Measurements from ENCODE around the gene LRATD1.

LRATD1 gene

GRCh38 chr2:14654835-14655282, 22.3 kb downstream of the LRATD1 start:
- no peak overlapping the region for H3K27ac ChIP-seq (ENCODE audit: low read depth, low read length)
- H2AFZ ChIP-seq (ENCODE audit: low read length, unreplicated experiment): no peak overlapping the region
- H3K79me2 ChIP-seq (ENCODE audit: control insufficient read depth, insufficient read depth, low read length, unreplicated experiment): no peaks in the 10 kb centered on the region
- no peaks in the 10 kb centered on the region for H3K4me1 ChIP-seq (ENCODE audit: control insufficient read depth, insufficient read depth, low read length, unreplicated experiment)
- H3K4me3 ChIP-seq (ENCODE audit: low read depth, low read length): no peak overlapping the region
- no peaks in the 10 kb centered on the region for H3K36me3 ChIP-seq (ENCODE audit: insufficient read depth, low read length)
- H3K27me3 ChIP-seq (ENCODE audit: insufficient read depth, low read length): no peaks in the 10 kb centered on the region

- H3K79me2 ChIP-seq (ENCODE audit: control insufficient read depth, insufficient read depth, low read length, unreplicated experiment): no peaks in the 10 kb centered on the region
- no peak overlapping the region for H2AFZ ChIP-seq (ENCODE audit: low read length, unreplicated experiment)
- H3K4me1 ChIP-seq (ENCODE audit: control insufficient read depth, insufficient read depth, low read length, unreplicated experiment): no peaks in the 10 kb centered on the region
- H3K27ac ChIP-seq (ENCODE audit: low read depth, low read length): no peak overlapping the region
- no peaks in the 10 kb centered on the region for H3K36me3 ChIP-seq (ENCODE audit: insufficient read depth, low read length)
- no peak overlapping the region for H3K4me3 ChIP-seq (ENCODE audit: low read depth, low read length)
- no peaks in the 10 kb centered on the region for H3K27me3 ChIP-seq (ENCODE audit: insufficient read depth, low read length)
Observed at GRCh38 chr2:14656146-14656545, 23.6 kb downstream of the LRATD1 start.

GRCh38 chr2:14661163-14661562, 28.6 kb downstream of the LRATD1 start:
- Histone ChIP-seq H2AFZ (ENCODE audit: low read length, unreplicated experiment) (no peak overlapping the region), H3K27ac (ENCODE audit: low read depth, low read length) (no peak overlapping the region), H3K4me1 (ENCODE audit: control insufficient read depth, insufficient read depth, low read length, unreplicated experiment) (no peaks in the 10 kb centered on the region), H3K79me2 (ENCODE audit: control insufficient read depth, insufficient read depth, low read length, unreplicated experiment) (no peaks in the 10 kb centered on the region), H3K27me3 (ENCODE audit: insufficient read depth, low read length) (no peaks in the 10 kb centered on the region), H3K4me3 (ENCODE audit: low read depth, low read length) (no peak overlapping the region), H3K36me3 (ENCODE audit: insufficient read depth, low read length) (no peaks in the 10 kb centered on the region)

GRCh38 chr2:14673351-14673875, 40.9 kb downstream of the LRATD1 start:
- H3K27ac ChIP-seq (ENCODE audit: low read depth, low read length): no peak overlapping the region
- H3K36me3 ChIP-seq (ENCODE audit: insufficient read depth, low read length): no peaks in the 10 kb centered on the region
- H3K27me3 ChIP-seq (ENCODE audit: insufficient read depth, low read length): no peaks in the 10 kb centered on the region
- no peak overlapping the region for H3K4me3 ChIP-seq (ENCODE audit: low read depth, low read length)
- no peaks in the 10 kb centered on the region for H3K79me2 ChIP-seq (ENCODE audit: control insufficient read depth, insufficient read depth, low read length, unreplicated experiment)
- no peaks in the 10 kb centered on the region for H3K4me1 ChIP-seq (ENCODE audit: control insufficient read depth, insufficient read depth, low read length, unreplicated experiment)
- no peak overlapping the region for H2AFZ ChIP-seq (ENCODE audit: low read length, unreplicated experiment)

GRCh38 chr2:14675489-14675888, 43.0 kb downstream of the LRATD1 start:
- Histone ChIP-seq H3K27ac (ENCODE audit: low read depth, low read length) (no peak overlapping the region), H3K27me3 (ENCODE audit: insufficient read depth, low read length) (no peaks in the 10 kb centered on the region), H2AFZ (ENCODE audit: low read length, unreplicated experiment) (no peak overlapping the region), H3K4me1 (ENCODE audit: control insufficient read depth, insufficient read depth, low read length, unreplicated experiment) (no peaks in the 10 kb centered on the region), H3K4me3 (ENCODE audit: low read depth, low read length) (no peak overlapping the region), H3K36me3 (ENCODE audit: insufficient read depth, low read length) (no peaks in the 10 kb centered on the region), H3K79me2 (ENCODE audit: control insufficient read depth, insufficient read depth, low read length, unreplicated experiment) (no peaks in the 10 kb centered on the region)

- Histone ChIP-seq H2AFZ (ENCODE audit: low read length, unreplicated experiment) (no peak overlapping the region), H3K79me2 (ENCODE audit: control insufficient read depth, insufficient read depth, low read length, unreplicated experiment) (no peaks in the 10 kb centered on the region), H3K4me3 (ENCODE audit: low read depth, low read length) (no peak overlapping the region), H3K36me3 (ENCODE audit: insufficient read depth, low read length) (no peaks in the 10 kb centered on the region), H3K4me1 (ENCODE audit: control insufficient read depth, insufficient read depth, low read length, unreplicated experiment) (no peaks in the 10 kb centered on the region), H3K27me3 (ENCODE audit: insufficient read depth, low read length) (no peaks in the 10 kb centered on the region), H3K27ac (ENCODE audit: low read depth, low read length) (no peak overlapping the region)
Observed at GRCh38 chr2:14676371-14676770, 43.9 kb downstream of the LRATD1 start.

- Histone ChIP-seq H3K4me3 (ENCODE audit: low read depth, low read length) (no peak overlapping the region), H3K27ac (ENCODE audit: low read depth, low read length) (no peak overlapping the region), H3K27me3 (ENCODE audit: insufficient read depth, low read length) (no peaks in the 10 kb centered on the region), H3K4me1 (ENCODE audit: control insufficient read depth, insufficient read depth, low read length, unreplicated experiment) (no peaks in the 10 kb centered on the region), H2AFZ (ENCODE audit: low read length, unreplicated experiment) (no peak overlapping the region), H3K36me3 (ENCODE audit: insufficient read depth, low read length) (no peaks in the 10 kb centered on the region), H3K79me2 (ENCODE audit: control insufficient read depth, insufficient read depth, low read length, unreplicated experiment) (no peaks in the 10 kb centered on the region)
Observed at GRCh38 chr2:14677039-14677438, 44.5 kb downstream of the LRATD1 start.

- no peaks in the 10 kb centered on the region for H3K79me2 ChIP-seq (ENCODE audit: control insufficient read depth, insufficient read depth, low read length, unreplicated experiment)
Observed at GRCh38 chr2:14678761-14679160, 46.2 kb downstream of the LRATD1 start.

GRCh38 chr2:14681608-14682007, 49.1 kb downstream of the LRATD1 start:
- no peaks in the 10 kb centered on the region for H3K79me2 ChIP-seq (ENCODE audit: control insufficient read depth, insufficient read depth, low read length, unreplicated experiment)
- no peak overlapping the region for H3K4me3 ChIP-seq (ENCODE audit: low read depth, low read length)
- H2AFZ ChIP-seq (ENCODE audit: low read length, unreplicated experiment): no peak overlapping the region
- no peaks in the 10 kb centered on the region for H3K27me3 ChIP-seq (ENCODE audit: insufficient read depth, low read length)
- H3K36me3 ChIP-seq (ENCODE audit: insufficient read depth, low read length): no peaks in the 10 kb centered on the region
- H3K27ac ChIP-seq (ENCODE audit: low read depth, low read length): no peak overlapping the region
- H3K4me1 ChIP-seq (ENCODE audit: control insufficient read depth, insufficient read depth, low read length, unreplicated experiment): no peaks in the 10 kb centered on the region

More at GRCh38 chr2:14678761-14679160, 46.2 kb downstream of the LRATD1 start:
- Histone ChIP-seq H3K27me3 (ENCODE audit: insufficient read depth, low read length) (no peaks in the 10 kb centered on the region), H3K27ac (ENCODE audit: low read depth, low read length) (no peak overlapping the region), H3K4me1 (ENCODE audit: control insufficient read depth, insufficient read depth, low read length, unreplicated experiment) (no peaks in the 10 kb centered on the region), H2AFZ (ENCODE audit: low read length, unreplicated experiment) (no peak overlapping the region), H3K4me3 (ENCODE audit: low read depth, low read length) (no peak overlapping the region), H3K36me3 (ENCODE audit: insufficient read depth, low read length) (no peaks in the 10 kb centered on the region)
